GM18907 (cell line): ENCODE measurements around the gene CYRIA.
A peak's percentile ranks its signal among the peaks of the same experiment; 100 is the strongest.

Experiments
- ATAC-seq: cut with Tn5 transposase; IDR thresholded peaks from one replicate; pipeline ENCODE4 v1.9.1; 2021; ENCODE audit warnings: mild to moderate bottlenecking, moderate library complexity; ENCODE audit not compliant: unreplicated experiment

CYRIA gene

GRCh38 chr2:16665748-16666448 is at the start of gene CYRIA:
TSS of gene CYRIA (minus strand) at chr2:16665834. CDS start at chr2:16588119, 77,715 bp downstream.
- ATAC-seq = peak; percentile 71

- no peak for ATAC-seq
These were observed 47.4 kb upstream of the CYRIA start for GRCh38 chr2:16713011-16713423.

DNA sequence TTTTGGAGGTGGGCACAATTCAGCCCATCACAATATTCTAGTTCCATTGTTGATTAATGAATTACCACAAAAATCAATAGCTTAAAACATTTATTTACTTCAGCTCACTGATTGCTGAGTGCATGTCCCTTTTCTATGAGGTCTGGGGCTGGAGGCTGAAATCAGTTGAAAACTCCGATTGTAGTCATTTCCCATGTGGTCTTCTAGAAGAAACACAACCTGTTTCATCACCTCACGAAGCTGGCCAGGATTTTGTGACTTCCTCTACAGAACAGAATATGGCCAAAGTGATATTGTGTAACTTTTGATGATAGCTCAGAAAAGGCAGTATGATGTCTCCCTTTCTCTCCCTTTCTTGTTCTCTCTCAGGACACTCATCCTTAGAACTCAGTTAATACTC is 44.1 kb upstream of the CYRIA start:
- ATAC-seq = no peak

GRCh38 chr2:16708173-16708572 is 42.5 kb upstream of the CYRIA start:
- no peak for ATAC-seq

DNA sequence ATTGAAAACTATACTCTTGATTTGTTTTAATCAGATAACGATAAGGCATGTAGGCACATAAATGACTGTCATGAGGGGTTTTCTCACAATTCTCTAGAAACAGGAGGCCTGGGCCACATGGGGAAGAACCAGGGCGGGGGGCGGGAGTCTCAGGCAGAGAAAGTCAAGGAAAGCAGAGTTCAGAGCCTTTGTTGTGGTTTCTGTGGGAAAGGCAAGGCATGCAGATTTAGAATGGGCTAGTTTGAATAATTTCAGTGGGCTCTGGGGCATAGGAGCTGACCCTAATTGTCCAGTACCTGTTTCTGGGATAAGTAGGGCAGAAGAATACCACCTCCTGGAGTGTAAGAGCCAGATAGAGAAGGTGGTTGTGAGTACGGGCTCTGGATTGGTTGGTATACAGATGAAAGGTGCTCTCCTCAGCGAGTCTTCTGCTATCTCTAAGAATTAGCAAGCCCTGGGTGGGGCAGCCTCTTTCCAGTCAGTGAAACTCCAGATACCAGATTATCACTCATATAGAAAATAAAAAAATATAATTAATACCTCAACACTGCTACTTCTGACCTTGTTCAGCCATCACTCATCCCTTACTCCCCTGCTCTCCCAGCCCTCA is 41.5 kb upstream of the CYRIA start:
- ATAC-seq = no peak

GRCh38 chr2:16700551-16701259 is 35.1 kb upstream of the CYRIA start:
- ATAC-seq = no peak

GRCh38 chr2:16693854-16694253 is 28.2 kb upstream of the CYRIA start:
- ATAC-seq = no peak

DNA sequence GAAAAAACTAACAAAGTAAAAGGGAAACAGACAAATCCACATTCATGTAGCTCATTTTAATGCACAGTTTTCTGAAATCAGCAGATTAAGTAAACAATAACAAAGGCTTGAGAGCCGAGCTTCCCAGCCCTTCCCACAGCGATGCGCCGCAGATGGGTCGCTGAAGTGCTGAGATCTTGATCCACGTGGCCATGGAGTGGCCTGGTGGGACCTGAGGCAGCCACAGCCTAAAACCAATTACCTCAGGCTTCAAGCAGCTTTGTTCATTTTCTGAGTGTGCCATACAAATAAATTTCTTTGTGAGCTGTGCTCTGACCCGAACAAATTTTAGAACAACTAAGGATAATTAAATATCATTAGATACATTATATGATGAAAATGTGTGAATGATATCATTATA is 25.6 kb upstream of the CYRIA start:
- ATAC-seq = no peak

GRCh38 chr2:16687955-16688354 is 22.3 kb upstream of the CYRIA start:
- ATAC-seq = no peak

- ATAC-seq = no peak
These were observed 21.6 kb upstream of the CYRIA start for GRCh38 chr2:16687222-16687621.

- no peak for ATAC-seq
These were observed 21.0 kb upstream of the CYRIA start for GRCh38 chr2:16686641-16687040.

- no peak for ATAC-seq
These were observed 19.7 kb upstream of the CYRIA start for GRCh38 chr2:16685340-16685715.

- ATAC-seq = no peak
These were observed 19.2 kb upstream of the CYRIA start for GRCh38 chr2:16684676-16685339.

- ATAC-seq = no peak
These were observed 17.9 kb upstream of the CYRIA start for GRCh38 chr2:16683576-16683975.

DNA sequence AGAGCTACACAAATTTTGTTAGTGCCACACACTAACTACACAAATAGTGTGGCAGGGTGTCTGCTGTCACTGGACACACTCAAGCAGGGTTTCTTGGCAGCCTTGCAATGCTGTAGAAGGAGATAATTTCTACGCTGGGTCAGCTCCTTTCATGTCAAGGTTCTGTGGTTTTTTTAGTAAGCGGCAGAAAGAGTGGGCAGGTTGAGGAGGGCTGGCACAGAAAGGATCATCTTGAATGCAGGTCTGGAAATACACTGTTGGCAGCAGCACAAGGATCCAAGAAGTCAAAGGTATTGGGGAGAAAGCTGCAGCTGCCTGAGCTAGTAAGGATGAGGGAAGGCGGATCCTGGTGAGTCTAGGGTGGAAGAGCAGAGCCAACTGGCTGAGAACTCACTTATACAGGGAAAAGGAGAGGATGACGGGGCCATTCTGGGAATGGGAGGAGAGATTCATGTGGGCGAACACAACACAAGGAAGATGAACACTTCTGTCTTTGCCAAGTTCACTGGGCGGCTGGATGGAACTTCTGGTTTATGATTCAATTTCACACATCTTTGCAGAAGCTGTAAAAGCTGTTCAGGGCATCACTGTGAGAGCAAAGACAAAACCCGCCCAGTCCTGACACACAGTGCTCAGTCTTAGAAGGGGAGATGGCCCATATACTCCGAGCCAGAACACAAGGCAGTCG is 16.9 kb upstream of the CYRIA start:
- no peak for ATAC-seq

- no peak for ATAC-seq
These were observed 15.1 kb upstream of the CYRIA start for GRCh38 chr2:16680781-16681180.

DNA sequence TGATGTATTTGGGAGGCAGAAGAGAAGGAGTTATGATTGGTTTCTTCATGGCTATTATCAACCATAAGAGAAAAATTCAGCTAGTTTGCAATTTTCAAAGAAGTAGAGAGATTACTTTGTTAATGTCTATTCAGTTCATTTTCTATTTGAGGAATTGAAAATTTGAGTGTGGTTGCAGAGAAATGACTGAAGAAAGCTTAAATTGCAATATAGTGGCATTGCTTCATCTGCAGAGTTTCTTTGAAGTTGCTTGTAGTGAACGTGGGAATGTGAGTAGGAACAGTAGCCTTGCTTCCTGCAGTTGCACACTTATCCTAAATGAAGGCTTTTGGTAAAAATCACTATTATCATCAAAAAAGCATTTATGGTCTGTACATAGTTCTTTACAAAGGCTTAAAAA is 14.7 kb upstream of the CYRIA start:
- ATAC-seq = no peak

DNA sequence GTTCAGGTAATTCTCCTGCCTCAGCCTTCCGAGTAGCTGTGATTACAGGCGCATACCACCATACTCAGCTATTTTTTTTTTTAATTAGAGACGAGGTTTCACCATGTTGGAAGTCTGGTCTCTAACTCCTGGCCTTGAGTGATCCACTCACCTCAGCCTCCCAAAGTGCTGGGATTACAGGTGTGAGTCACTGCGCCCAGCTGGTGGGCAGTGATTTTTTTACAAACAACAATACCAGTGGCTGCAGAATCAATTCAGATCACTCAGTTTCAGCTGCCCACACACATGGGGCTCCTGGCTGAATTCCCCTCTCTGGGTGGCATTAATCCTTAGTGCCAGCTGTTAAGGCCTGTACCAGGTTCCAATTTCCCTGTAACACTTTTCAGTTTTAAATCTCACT is 13.3 kb upstream of the CYRIA start:
- no peak for ATAC-seq

- no peak for ATAC-seq
These were observed 12.2 kb upstream of the CYRIA start for GRCh38 chr2:16677875-16678274.

- no peak for ATAC-seq
These were observed 10.1 kb upstream of the CYRIA start for GRCh38 chr2:16675781-16676180.

- ATAC-seq = no peak
These were observed 8.5 kb upstream of the CYRIA start for GRCh38 chr2:16674154-16674553.
